IPS-15b (cell line): ENCODE data around the gene PTPRN2.
"Not testable (repeated sequence)": the region's sequence is repeated elsewhere in the genome, so short reads cannot be mapped to it uniquely, and the experiment has no call there.

ENCODE experiments used
- H3K27me3 ChIP-seq: one replicate; pipeline ENCODE4 v1.6.1; 2013; ENCODE audit warnings: low read length; ENCODE audit not compliant: control insufficient read depth, insufficient read depth
- H3K36me3 ChIP-seq: one replicate; pipeline ENCODE4 v1.6.1; 2013; ENCODE audit warnings: low read length; ENCODE audit not compliant: control insufficient read depth, insufficient read depth
- H3K4me1 ChIP-seq: one replicate; pipeline ENCODE4 v1.6.1; 2013; ENCODE audit warnings: mild to moderate bottlenecking, low read length; ENCODE audit not compliant: control insufficient read depth, insufficient read depth
- H3K4me3 ChIP-seq: one replicate; pipeline ENCODE4 v1.5.1; 2013; ENCODE audit warnings: low read depth, low read length
- H3K9ac ChIP-seq: one replicate; pipeline ENCODE4 v1.6.1; 2013; ENCODE audit warnings: low read depth, mild to moderate bottlenecking, low read length
- H3K9me3 ChIP-seq: one replicate; pipeline ENCODE4 v1.6.1; 2013; ENCODE audit warnings: mild to moderate bottlenecking, low read length; ENCODE audit not compliant: control insufficient read depth, insufficient read depth

Gene PTPRN2

GRCh38 chr7:158420591-158421340, 166.9 kb downstream of the PTPRN2 start:
- Histone ChIP-seq H3K9ac (no peak overlapping the region), H3K4me3 (no peak overlapping the region), H3K9me3 (no peaks in the 10 kb centered on the region), H3K4me1 (no peaks in the 10 kb centered on the region), H3K27me3 (no peaks in the 10 kb centered on the region), H3K36me3 (peaks cover 5% of the 10 kb centered on the region)

GRCh38 chr7:158419238-158419785, 168.3 kb downstream of the PTPRN2 start:
- Histone ChIP-seq H3K9me3 (no peaks in the 10 kb centered on the region), H3K4me3 (no peak overlapping the region)

GRCh38 chr7:158418395-158418794, 169.2 kb downstream of the PTPRN2 start:
- H3K27me3 ChIP-seq, H3K9me3 ChIP-seq, H3K4me3 ChIP-seq, H3K4me1 ChIP-seq, H3K36me3 ChIP-seq, H3K9ac ChIP-seq: not testable (repeated sequence)

More at GRCh38 chr7:158419238-158419785, 168.3 kb downstream of the PTPRN2 start:
- Histone ChIP-seq H3K27me3 (no peaks in the 10 kb centered on the region), H3K4me1 (no peaks in the 10 kb centered on the region), H3K36me3 (peaks cover 5% of the 10 kb centered on the region), H3K9ac (no peak overlapping the region)

- H3K4me3 ChIP-seq: no peak overlapping the region
- H3K36me3 ChIP-seq: peaks cover 5% of the 10 kb centered on the region
- no peaks in the 10 kb centered on the region for H3K9me3 ChIP-seq
- no peaks in the 10 kb centered on the region for H3K27me3 ChIP-seq
- no peaks in the 10 kb centered on the region for H3K4me1 ChIP-seq
- no peak overlapping the region for H3K9ac ChIP-seq
Measured at GRCh38 chr7:158416283-158416933, 171.2 kb downstream of the PTPRN2 start.

GRCh38 chr7:158415316-158415715, 172.3 kb downstream of the PTPRN2 start:
- H3K36me3 ChIP-seq: peaks cover 5% of the 10 kb centered on the region
- no peak overlapping the region for H3K4me3 ChIP-seq
- no peak overlapping the region for H3K9ac ChIP-seq
- no peaks in the 10 kb centered on the region for H3K27me3 ChIP-seq
- H3K4me1 ChIP-seq: no peaks in the 10 kb centered on the region
- H3K9me3 ChIP-seq: no peaks in the 10 kb centered on the region

GRCh38 chr7:158414486-158414961, 173.1 kb downstream of the PTPRN2 start:
- Histone ChIP-seq H3K9me3 (no peaks in the 10 kb centered on the region), H3K9ac (no peak overlapping the region)

GRCh38 chr7:158414002-158414401, 173.6 kb downstream of the PTPRN2 start:
- no peak overlapping the region for H3K4me3 ChIP-seq

More at GRCh38 chr7:158414486-158414961, 173.1 kb downstream of the PTPRN2 start:
- peaks cover 2% of the 10 kb centered on the region for H3K36me3 ChIP-seq
- H3K4me1 ChIP-seq: no peaks in the 10 kb centered on the region
- no peak overlapping the region for H3K4me3 ChIP-seq
- H3K27me3 ChIP-seq: no peaks in the 10 kb centered on the region

GRCh38 chr7:158411232-158411950, 176.2 kb downstream of the PTPRN2 start:
- Histone ChIP-seq H3K27me3 (no peaks in the 10 kb centered on the region), H3K4me1 (no peaks in the 10 kb centered on the region), H3K9me3 (no peaks in the 10 kb centered on the region), H3K9ac (no peak overlapping the region), H3K36me3 (no peaks in the 10 kb centered on the region), H3K4me3 (no peak overlapping the region)

More at GRCh38 chr7:158414002-158414401, 173.6 kb downstream of the PTPRN2 start:
- Histone ChIP-seq H3K9me3 (no peaks in the 10 kb centered on the region), H3K27me3 (no peaks in the 10 kb centered on the region), H3K9ac (no peak overlapping the region), H3K36me3 (peaks cover 2% of the 10 kb centered on the region), H3K4me1 (no peaks in the 10 kb centered on the region)

GRCh38 chr7:158410720-158411119, 176.9 kb downstream of the PTPRN2 start:
- Histone ChIP-seq H3K9ac (no peak overlapping the region), H3K27me3 (no peaks in the 10 kb centered on the region), H3K36me3 (no peaks in the 10 kb centered on the region), H3K4me3 (no peak overlapping the region), H3K4me1 (no peaks in the 10 kb centered on the region), H3K9me3 (no peaks in the 10 kb centered on the region)

GRCh38 chr7:158409816-158410330, 177.8 kb downstream of the PTPRN2 start:
- no peaks in the 10 kb centered on the region for H3K36me3 ChIP-seq
- H3K27me3 ChIP-seq: no peaks in the 10 kb centered on the region
- H3K9ac ChIP-seq: no peak overlapping the region
- no peaks in the 10 kb centered on the region for H3K9me3 ChIP-seq
- no peaks in the 10 kb centered on the region for H3K4me1 ChIP-seq
- H3K4me3 ChIP-seq: no peak overlapping the region

GRCh38 chr7:158409120-158409519, 178.5 kb downstream of the PTPRN2 start:
- Histone ChIP-seq H3K4me1 (no peaks in the 10 kb centered on the region), H3K4me3 (no peak overlapping the region), H3K9ac (no peak overlapping the region), H3K36me3 (no peaks in the 10 kb centered on the region), H3K9me3 (no peaks in the 10 kb centered on the region), H3K27me3 (no peaks in the 10 kb centered on the region)
